AG08396 (cell line): ENCODE measurements around the gene TRAF4.
"Not testable (repeated sequence)": the region's sequence is repeated elsewhere in the genome, so short reads cannot be mapped to it uniquely, and the experiment has no call there.

ENCODE experiments used
- DNase-seq: peaks from one replicate; pipeline ENCODE4 v3.0.0; 2012; ENCODE audit warnings: low spot score, mixed read lengths

TRAF4 gene

DNA sequence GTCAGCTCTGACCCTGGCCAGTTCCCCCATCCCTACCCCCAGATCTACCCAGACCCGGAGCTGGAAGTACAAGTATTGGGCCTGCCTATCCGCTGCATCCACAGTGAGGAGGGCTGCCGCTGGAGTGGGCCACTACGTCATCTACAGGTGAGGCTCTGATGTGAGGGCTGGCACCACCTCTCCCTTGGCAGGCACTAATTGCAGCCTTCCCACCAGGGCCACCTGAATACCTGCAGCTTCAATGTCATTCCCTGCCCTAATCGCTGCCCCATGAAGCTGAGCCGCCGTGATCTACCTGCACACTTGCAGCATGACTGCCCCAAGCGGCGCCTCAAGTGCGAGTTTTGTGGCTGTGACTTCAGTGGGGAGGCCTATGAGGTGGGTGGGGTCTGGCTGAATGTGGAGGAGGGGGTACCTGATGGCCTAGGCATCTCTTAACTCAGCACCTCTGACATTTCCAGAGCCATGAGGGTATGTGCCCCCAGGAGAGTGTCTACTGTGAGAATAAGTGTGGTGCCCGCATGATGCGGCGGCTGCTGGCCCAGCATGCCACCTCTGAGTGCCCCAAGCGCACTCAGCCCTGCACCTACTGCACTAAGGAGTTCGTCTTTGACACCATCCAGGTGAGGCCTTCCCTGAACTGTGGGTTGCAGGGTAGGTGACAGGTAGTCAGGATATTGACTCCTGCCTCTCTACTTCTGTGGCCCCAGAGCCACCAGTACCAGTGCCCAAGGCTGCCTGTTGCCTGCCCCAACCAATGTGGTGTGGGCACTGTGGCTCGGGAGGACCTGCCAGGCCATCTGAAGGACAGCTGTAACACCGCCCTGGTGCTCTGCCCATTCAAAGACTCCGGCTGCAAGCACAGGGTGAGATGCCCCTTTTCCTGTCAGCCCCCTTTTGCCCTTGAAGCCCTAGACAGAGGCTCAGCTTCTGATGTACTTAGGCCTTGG is 4.3 kb downstream of the TRAF4 start:
- no peak for DNase-seq

DNA sequence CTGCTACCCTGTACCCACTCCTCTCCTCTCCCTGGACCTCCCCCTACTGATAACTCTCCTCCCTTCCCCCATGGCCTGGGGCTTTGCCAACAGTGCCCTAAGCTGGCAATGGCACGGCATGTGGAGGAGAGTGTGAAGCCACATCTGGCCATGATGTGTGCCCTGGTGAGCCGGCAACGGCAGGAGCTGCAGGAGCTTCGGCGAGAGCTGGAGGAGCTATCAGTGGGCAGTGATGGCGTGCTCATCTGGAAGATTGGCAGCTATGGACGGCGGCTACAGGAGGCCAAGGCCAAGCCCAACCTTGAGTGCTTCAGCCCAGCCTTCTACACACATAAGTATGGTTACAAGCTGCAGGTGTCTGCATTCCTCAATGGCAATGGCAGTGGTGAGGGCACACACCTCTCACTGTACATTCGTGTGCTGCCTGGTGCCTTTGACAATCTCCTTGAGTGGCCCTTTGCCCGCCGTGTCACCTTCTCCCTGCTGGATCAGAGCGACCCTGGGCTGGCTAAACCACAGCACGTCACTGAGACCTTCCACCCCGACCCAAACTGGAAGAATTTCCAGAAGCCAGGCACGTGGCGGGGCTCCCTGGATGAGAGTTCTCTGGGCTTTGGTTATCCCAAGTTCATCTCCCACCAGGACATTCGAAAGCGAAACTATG is 5.2 kb downstream of the TRAF4 start:
- no peak for DNase-seq

DNA sequence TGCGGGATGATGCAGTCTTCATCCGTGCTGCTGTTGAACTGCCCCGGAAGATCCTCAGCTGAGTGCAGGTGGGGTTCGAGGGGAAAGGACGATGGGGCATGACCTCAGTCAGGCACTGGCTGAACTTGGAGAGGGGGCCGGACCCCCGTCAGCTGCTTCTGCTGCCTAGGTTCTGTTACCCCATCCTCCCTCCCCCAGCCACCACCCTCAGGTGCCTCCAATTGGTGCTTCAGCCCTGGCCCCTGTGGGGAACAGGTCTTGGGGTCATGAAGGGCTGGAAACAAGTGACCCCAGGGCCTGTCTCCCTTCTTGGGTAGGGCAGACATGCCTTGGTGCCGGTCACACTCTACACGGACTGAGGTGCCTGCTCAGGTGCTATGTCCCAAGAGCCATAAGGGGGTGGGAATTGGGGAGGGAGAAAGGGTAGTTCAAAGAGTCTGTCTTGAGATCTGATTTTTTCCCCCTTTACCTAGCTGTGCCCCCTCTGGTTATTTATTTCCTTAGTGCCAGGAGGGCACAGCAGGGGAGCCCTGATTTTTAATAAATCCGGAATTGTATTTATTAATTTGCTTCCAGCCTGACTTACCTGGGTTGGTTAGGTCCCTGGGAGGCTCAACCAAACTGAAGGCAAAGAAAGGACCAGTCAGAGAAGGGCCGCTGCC is 5.8 kb downstream of the TRAF4 start:
- DNase-seq, result no peak

DNA sequence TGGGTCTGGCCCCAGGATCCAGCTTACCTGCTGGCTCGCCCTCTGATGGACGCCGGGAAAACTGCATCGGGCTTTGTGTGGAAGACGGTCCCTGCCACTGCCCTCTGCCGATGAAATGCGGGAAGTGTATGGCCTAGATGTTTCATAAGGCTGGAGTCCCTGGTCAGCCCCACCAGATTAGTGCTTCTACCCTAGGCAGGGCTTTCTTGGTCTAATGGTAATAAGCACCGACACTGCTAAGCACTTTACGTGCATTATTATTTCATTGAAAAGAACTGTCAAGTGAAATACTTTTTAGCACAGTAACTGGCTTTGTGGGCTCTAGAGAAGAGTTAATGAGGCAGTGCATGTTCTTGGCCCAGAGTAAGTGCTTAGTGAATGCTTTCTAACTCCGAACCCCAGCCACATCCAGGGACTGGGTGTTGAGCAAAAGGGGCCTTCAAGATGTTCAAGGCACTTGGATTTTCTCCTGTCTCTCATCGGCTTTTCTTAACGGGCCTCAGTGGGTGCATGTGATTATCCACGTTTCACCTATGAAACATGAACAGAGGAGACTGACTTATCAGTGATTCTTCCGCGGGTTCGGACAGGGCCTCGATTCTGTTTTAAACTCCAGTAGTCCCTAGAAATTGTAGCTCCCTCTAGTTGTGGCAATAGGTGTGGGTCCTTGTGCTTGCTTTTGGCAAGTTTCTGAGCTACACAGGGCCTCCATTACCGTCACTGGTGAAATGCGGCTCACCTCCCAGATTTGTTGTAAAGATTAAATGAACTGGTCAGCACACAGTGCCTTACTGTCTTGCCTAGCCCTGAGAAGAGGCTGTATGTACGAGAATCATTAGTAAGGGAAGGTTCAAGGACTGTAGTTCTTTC is 6.6 kb downstream of the TRAF4 start:
- DNase-seq, result peak; percentile 85

DNA sequence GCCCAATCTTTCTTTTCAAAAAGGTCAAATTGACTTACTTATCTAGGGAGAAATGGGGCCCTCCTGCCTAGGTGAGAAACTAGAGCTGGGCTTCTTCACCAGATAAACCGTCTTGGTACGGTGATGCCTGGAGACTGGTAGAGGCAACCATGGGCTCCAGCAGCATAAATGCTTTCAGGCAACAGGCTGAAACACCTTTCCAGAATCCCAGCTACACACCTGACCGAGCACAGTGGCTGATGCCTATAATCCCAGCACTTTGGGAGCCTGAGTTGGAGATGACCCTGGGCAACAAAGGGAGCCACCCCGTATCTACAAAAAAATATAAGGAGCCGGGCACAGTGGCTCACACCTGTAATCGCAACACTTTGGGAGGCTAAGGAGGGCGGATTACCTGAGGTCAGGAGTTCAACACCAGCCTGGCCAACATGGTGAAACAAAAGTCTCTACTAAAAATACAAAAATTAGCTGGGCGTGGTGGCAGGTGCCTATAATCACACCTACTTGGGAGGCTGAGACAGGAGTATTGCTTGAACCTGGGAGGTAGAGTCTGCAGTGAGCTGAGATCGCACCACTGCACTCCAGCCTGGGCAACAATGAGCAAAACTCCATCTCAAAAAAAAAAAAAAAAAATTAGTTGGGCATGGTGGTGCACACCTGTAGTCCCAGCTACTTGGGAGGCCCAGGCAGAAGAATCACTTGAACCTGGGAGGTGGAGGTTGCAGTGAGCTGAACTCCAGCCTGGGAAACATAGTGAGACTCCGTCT is 8.0 kb downstream of the TRAF4 start:
- DNase-seq, result no peak

DNA sequence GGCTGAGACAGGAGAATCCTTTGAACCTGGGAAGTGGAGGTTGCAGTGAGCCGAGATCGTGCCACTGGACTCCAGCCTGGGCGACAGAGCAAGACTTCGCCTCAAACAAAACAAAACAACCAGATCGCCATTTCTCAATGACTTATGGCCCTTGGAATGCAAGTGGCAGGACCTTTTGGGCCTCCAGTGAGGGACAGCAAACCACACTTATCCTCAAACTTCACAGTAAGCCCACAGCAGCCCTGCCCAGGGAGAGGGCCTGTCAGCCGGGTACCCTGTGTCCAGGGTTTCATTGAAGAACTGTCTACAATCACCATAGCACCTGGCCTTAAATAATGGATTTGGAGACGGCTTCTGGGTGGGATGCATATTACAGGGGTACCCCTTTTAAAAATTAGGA is 11.7 kb downstream of the TRAF4 start:
- DNase-seq, result peak; percentile 32

DNA sequence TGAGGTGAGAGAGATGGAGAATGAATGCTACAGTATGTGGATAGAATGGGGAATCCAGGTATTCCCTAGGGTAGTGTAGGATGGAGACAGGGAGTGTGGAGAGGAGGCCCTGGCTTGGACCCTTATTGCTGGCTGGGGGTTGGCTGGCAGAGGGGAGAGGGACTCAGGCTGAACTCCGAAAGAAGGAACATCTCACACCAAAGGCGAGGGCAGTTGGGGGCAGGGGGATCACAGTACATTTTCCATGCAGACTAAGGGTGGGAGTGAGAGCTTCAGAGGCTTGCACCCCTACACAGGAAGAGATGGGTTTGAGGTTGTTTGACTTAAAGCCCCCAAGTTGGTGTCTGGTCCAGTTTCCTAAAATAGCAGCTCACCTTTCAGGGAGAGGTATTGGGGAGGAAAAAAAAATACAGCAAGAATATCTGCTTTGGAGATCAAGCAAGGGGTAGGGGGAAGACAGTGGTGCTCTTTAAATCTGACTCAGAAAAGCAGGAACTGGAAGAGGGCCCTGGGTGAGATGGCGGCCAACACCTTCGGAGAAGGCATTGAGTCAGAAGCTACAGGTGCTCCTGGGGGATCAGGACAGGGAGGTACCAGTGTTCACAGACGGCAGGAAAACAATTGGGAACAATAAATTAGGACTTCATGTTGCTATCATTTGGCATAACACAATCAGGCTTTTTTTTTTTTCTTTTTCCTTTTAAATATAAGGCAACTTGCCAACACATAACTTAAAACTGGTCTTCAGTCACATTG is 12.4 kb downstream of the TRAF4 start:
- DNase-seq, result no peak

DNA sequence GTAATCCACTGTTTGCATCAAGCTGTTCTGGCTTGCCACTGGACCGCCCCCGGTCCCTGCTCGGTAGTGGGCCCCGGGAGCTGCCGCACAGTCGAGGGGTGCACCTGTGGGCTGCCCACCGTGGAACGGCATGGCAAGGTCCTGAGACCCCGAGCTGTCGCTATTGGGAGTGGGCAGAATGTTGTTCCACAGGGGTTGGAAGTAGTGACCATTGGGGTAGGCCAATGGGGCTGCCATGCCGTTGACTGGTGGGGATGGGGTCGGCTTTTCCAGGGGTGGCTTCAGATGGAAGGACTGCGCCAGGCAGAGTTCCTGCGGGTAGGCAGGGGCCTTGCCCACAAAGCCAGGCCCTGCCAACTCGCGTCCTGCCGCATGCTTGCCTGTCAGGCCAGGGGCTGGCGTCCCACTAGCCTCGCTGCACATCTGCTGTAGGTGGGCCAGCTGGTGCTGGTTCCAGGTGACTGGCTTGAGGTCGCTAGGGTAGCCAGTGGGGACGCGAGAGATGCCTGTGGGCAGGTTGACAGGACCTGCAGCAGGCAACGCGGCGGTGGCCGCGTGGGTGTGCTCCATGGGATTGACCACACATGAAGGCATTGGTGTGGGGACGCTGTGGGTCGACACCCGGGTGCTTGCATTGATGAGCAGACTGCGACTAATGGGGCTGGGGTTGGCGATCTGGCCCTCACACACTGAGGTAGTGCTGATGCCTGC is 14.8 kb downstream of the TRAF4 start:
- DNase-seq, result no peak

DNA sequence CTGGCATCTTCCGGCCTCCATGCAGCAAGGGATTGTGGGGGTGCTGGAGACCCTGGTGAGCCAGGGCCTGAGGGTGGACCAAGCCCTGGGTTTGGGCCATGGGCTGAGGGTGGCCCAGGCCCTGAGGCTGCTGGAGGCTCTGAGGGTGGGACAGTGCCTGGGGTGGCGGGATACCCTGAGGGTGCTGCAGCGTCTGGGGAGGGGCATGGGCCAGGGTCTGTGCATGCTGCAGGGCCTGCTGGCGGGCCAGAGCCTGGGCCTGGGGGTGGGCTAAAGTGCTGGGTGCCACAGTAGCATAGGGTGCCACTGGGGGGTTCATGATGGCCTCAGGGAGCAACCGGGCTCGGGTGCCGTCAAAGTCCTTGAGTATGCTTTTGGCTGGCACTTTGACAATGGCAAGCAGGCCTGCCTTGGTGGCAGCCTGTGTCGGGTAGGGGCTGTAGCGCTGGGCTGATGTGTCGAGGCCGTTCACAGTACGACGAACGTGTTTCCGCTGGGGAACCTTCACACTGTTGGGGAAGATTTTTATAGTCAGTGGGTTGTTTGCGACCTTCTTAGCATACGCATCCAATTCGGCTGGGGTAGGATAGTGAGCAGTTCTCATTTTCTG is 15.6 kb downstream of the TRAF4 start:
- no peak for DNase-seq

DNA sequence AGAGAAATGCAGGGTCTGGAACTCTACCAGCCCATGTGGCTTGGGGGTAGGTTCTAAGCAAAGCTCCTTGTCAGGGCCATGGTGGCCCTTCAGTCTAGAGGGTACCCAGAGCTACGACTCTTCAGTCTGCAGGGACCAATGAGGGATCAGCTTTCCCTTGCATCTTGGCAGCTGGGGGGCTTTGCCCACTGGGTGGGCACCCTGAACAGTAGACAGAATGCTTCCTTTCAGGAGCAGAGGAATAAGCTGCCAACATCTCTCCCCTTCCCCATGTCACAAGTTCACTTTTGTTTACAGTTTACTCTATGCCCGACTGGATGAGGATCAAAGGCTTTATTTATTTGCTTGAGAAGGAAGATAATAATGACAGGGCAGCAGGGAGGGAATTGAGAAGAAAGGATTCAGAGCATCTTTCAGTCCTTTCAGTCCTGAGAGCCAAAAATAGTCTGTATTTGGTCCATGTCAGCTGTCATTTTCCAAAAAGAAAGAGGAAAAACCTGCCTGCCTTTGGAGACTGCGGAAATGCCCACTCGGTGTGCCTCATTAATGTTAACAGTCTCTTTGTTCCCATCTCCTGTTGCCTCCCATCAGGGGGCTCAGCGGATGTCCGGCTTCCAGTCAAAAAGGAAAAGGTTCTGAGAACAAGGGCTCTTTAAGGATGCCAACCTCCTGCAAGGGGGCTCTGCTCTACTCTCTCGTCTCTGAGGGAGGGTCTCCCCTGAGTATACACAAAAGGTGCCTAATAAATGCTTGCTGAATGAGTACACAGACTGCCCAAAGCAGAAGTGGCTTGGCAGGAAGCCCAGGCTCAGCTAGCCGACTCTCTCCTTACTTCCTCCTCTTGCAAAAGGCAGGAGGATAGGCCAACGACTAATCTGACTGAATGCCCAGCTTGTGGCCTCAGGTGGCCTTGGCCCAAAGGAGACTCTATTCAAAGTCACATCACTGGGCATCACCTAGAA is 17.1 kb downstream of the TRAF4 start:
- DNase-seq, result peak; percentile 64

DNA sequence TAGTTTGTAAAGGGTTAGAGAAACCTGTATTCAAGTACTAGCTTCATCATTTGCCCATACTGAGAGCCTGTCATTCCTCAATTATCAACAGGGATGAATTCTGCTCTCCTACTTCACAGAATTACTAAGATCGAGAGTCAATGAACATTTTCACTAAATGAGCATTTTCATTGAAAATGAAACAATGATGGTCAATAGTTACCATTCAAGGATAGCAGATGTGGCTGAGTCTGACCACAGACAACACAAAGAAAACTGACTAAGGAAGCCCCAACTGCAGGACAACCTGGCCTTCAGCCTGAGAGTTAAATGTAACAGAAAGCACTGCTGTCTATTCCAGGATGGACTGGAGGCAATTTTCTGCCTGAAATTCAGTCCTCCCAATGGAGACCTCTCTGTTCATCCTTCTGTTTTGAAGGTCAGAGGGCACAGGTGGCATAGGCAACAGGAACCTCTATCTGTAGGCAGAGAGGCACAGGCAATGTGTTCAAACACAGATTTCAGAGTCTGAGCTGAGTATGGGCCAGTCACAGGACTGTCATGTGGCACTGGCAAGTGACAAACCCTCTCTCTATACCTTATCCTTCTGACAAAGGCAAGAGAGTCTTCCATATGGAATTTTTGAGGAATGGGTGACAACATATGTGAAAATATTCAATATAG is 19.5 kb downstream of the TRAF4 start:
- no peak for DNase-seq

DNA sequence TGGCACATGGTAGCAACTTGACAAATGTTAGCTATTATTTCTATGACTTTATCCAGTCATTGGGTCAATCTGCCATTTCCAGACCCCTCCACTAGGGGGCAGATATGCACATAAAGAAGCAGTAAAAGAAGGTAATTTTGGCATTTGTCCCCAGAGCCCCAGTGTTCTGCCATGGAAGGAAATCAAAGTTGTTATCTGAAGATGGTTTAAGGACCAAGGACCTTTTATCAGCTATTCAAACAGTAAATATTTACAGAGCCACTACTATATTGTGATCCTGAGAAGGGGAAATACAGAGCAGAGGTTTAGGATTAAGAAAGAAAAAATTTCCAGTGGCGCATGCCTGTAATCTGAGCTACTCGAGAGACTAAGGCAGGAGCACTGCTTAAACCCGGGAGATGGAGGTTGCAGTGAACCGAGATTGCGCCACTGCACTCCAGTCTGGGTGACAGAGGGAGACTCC is 20.0 kb downstream of the TRAF4 start:
- DNase-seq, result peak; percentile 73

DNA sequence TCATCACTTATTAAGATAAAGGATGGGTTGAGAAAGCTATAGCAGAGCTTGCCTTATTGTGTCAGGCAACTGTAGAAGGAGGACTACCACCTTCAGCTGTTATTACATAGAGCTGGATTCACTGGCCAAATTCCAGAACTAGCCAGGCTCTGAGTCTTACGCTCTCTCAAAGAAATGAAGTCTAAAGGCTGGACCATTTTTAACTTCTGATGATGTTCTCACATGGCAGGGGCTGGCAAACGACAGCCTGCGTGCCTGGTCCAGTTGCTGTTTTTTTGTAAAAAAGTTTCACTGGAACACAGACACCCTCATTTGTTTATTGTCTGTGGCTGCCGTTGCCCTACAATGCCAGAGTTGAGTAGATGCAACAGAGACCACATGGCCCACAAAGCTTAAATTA is 21.2 kb downstream of the TRAF4 start:
- no peak for DNase-seq

DNA sequence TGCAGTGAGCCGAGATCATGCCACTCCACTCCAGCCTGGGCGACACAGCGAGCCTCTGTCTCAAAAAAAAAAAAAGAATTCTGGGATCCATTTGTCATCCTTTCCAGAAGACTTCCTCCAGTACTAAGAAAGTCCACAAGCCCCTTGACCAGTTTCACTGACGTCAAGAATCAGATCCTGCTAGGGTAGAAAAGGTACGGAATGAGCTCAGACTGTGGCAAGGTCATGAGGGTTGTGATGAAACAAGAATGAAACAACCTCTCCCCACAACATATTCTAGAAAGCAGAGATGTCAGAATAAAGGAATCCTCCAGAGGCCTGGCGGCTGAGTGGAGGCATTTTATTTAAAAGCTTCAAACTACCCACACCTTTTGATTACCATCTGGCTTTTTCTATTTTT is 29.9 kb downstream of the TRAF4 start:
- no peak for DNase-seq

DNA sequence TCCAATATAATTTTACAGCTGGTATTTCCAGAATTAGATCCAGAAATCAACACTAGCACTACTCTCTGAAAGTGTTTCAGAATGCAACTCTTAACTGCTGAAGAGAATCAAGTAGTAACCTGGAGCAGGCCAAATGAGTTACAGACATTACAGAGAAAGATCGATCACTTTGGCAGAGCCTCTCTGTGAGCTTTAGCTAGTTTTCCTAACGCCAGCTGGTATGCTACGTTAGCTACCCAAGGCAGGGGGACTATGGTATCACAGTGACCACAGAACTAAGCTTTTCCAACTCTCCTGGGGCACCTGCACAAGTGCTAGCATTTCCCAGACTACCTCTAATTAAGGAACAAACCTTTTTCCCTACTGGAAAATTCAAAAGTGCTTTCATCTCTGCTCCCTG is 30.4 kb downstream of the TRAF4 start:
- no peak for DNase-seq

DNA sequence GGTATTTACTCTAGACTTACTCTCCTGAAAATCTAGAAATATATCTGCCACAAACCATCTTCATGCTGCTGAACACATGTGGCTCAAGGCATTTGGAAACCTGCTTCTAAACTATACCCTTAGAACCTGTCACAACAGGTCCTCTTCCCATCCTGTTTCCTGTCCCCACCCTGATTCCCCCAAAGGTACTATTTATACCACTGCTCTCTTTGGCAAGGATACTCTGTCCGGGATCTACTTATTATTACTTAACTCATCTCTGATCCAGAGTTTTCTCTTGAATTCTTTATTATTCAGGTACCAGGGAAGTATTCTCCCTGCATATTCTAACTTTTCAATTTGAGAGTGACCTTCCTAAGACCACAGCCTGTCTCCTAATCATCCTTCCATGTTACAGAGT is 33.4 kb downstream of the TRAF4 start:
- no peak for DNase-seq

DNA sequence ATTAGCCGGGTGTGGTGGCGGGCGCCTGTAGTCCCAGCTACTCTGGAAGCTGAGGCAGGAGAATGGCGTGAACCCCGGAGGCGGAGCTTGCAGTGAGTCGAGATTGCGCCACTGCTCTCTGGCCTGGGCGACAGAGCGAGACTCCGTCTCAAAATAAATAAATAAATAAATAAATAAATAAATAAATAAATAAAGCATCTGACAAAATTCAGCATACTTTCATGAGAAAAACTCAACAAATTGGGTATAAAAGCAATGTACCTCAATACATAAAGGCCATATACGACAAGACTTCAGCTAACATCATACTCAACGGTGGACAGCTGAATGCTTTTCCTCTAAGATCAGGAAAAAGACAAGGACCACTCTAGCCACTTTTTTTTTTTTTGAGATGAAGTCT is 35.8 kb downstream of the TRAF4 start:
- not testable (repeated sequence) for DNase-seq
